NCI-H2171 (cell line): Measurements from ENCODE around the gene C2orf42.
"Not testable (repeated sequence)": the region's sequence is repeated elsewhere in the genome, so short reads cannot be mapped to it uniquely, and the experiment has no call there.

Source experiments
- DNase-seq: peaks from one replicate; lab custom pipeline; 2025; lab: John Stamatoyannopoulos, UW

The C2orf42 gene

DNA sequence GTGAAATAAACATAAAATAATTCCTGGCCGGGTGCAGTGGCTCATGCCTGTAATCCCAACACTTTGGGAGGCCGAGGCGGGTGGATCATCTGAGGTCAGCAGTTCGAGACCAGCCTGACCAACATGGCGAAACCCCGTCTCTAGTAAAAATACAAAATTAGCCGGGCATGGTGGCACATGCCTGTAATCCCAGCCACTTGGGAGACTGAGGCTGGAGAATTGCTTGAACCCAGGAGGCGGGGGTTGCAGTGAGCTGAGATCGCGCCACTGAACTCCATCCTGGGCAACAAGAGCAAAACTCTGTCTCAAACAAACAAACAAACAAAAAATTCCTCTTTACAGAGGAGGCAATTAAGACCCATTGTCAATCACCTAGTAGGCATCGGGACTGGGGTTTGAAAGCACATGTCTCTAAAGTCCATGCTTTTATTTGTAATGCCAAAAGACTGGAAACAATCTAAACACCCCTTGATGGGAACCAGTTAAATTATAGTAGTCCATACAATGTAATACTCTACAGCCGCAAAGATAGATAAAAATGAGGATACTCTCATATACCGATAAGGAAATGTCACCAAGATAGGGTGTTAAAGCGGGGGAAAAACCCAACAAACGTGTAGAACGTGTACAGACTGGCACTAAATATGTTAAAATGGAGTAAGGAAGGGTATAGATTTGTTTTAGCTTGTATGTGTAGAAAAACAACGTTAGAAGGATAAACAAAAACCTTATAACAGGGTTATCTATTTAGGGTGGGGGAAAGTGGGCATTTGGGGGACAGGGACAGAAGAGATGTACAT lies 59.3 kb downstream of the C2orf42 start:
- DNase-seq: not testable (repeated sequence)

DNA sequence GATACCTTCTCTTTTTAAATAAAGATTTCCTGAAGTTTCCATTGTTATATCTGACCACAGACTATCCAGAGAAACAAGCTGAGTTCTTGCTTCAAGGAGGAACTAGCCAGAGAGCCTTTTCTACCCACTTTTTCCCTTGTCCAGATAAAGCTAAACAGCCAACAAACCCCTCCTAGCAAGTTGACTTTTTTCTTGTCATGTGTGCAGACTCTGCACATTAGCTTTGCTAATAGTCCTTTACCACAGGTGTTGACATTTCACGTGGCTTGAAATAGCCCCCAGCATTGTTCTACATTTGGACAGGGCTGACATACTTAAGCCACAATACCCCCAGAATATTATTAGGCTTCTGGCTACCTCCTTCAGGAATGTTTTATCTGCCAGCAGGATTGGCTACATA lies 62.8 kb downstream of the C2orf42 start:
- DNase-seq: no peak

DNA sequence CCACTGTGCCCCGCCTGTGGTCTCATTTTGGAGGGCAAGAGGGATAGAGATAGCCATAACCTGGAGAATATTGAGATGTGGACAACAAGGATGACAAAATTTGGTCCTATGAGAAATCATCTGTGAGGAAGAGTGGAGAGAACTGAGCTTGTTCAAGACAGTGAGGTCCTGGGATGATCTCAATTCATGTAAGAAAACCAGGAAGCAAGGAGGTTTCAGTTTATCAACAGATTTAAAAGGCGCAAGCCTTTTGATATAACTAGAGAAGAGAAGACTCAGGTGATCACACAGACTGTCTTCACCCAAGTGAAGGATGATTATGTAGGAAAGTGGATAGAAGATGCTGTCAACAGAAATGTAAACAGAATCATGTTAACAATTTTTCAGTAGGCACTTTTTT lies 64.4 kb downstream of the C2orf42 start:
- no peak for DNase-seq

DNA sequence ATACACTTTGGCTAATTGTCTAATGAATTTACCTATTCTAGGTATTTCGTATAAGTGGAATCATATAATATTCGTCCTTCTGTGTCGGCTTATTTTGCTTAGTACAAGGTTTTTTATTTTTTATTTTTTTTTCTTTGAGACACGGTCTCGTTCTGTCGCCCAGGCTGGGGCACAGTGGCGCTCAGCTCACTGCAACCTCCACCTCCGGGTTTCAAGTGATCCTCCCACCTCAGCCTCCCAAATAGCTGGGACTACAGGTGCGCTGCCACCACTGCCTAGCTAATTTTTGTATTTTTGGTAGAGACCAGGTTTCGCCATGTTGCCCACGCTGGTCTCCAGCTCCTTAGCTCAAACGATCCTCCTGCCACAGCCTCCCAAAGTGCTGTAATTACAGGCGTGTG lies 65.3 kb downstream of the C2orf42 start:
- DNase-seq: no peak

DNA sequence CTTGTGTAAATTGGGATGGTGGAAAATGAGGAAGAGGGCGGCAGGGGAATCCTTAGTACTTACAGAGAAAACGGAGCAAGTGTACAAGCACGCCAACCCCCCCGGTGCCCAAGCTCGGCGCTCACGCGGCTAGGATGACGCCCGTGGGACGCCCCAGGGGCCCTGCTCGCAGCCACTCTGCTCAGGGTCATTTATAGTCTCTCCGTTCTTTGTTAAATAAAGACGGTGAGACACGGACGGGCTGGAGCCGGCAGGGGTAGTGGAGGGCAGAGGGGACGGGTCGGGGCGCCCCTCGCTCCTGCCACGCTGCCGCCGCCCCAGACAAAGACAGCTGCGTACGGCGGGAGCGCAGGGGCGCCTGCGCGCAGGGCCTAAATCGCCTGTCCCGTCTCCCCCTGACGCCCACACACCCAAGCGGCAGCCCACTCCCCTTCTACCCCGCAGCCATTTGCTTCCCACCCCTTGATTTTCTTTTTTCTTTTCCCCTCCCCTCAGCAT lies 65.8 kb downstream of the C2orf42 start:
- peak; percentile 76 for DNase-seq

DNA sequence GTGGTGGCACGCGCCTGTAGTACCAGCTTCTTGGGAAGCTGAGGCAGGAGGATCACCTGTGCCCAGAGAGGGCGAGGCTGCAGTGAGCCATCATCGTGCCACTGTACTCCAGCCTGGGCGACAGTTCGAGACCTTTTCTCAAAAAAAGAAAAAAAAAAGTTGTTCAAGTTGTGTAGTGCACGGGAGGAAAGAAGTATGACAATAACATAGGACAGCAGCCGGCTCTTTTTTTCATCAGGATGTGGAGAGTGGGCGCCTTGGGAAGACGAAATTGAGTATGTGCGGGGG lies 67.0 kb downstream of the C2orf42 start:
- DNase-seq: no peak

DNA sequence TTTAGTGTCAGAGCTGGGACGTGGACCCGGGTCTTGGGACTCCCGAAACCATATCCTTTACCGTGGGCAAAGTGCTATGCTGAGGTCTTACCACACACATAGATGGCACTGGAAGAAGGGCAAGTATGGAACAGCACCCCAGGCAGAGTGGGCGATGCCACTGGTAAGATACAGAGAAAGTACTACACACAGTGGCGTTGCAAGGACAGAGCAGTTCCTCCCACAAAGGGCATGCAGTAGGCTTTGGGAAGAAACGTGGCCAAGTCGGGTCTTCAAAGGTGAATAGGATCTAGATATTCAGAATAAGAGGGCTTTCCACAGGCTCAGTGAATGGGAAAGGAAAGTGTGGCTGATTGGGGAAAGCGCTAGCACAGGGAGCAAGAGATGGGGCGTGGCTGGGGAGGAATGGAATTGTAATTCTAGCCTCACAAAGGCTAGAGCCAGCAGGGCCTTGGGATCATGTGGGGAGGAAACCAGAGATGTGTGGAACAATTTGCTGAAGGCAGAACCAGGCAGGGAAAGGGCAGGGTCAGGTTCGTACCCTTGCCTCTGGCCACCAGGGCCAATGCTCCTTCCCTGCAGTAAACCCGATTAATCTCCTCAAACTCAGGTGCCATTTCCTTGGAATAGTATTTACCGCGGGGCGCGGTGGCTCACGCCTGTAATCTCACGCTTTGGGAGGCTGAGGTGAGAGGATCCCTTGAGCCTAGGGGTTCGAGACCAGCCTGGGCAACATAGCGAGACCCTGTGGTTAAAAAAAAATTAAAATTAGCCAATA lies 67.6 kb downstream of the C2orf42 start:
- no peak for DNase-seq

DNA sequence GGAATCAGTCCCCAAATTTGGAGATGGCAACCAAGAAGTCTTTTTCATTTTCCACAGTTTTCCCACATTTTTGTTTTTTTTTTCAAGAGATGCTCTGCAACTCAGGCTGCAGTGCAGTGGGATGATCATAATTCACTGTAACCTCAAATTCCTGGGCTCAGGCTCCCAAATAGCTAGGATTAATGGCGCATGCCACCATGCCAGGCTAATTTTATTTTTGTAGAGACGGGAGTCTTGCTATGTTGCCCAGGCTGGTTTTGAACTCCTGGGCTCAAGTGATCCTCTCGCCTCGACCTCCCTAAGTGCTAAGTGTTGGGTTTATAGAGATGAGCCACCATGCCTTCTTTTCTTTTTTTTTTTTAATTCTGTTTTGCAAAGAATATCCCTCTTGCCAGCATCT lies 68.3 kb downstream of the C2orf42 start:
- no peak for DNase-seq

DNA sequence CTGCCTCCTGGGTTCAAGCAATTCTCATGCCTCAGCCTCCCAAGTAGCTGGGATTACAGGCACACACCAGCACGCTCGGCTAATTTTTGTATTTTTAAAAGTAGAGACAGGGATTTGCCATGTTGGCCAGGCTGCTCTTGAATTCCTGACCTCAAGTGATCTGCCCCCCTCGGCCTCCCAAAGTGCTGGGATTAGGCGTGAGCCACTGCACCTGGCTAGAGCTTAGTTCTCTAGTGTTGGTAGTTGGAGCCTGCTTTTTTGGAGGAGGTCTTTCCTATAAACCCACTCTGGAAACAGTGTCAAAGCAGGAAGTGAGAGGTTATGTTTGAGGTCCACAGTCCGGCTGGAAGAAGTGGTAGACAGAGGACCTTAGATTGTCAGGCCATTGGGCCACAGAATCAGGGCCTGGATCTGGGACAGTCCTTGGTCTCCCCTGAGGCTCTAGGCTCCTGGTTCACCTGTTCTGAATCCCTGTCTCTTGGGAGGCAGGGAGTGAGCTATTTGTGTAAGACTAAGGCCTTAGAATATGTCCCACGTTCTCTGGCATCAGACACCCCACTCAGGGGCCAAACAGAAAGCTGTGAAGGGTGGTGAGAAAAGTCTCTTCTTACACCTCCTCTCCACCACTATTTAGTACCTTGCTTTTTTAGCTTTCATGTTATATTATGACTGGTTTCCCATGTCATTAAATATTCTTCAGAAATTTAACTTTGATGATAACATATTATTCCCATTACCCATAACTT lies 69.0 kb downstream of the C2orf42 start:
- DNase-seq: no peak

DNA sequence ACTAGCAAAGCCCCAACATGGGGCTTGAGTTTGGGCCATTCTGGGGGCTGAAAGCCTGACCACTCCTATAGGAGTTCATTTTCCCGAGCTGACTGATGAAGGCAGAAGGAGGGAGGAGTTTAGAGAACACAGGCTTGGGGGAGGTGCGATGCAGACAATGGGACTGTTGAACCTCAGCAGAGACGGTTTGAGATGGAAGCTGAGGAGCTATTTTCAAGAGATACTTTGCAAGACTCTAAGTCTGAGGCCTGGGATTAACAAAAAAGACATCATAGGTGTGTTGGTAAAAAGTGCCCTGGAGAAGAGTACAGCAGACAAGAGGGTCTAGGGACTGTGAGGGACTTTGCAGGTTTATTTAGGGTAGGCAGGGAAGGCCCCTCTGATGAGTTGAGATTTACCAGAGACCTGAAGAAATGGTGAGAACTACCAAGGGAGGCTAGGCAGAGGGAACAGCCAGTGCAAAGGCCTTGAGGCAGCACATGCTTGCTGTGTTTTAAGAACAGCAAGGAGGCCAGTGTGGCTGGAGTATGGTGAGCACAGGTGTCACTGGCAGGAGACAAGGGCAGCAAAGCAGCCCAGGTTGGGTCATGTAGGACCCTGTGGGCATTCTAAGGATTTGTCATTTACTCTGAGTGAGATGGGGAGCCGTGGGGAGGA lies 71.9 kb downstream of the C2orf42 start:
- no peak for DNase-seq

DNA sequence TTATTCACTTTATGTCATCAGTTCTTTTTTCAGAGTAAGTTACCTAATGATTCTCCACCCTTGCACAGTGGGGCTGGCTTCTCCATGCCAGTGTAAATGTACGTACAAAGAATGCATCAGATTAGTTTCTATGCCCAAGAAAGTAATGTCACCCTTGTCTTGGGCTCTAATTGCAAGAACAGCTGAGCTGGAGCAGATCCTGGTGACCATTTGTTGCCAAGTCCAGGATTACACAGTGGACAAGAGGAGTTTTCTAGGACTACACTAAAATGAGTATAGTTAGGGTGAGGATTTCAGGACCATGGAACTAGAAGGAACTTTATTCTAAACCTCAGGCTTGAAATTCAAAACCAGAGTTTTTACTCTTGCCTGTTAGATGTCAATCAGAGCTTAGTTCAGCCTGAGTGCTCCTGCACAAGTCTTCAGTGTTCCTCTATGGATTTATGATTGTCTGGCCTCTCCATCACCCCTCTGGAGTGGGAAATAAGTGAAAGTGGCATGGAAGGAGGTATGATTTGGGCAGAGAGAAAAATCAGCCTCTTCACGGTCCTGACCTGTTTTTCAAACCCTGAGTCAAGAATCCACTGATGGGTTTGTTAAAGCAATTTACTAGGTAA lies 73.8 kb downstream of the C2orf42 start:
- no peak for DNase-seq

DNA sequence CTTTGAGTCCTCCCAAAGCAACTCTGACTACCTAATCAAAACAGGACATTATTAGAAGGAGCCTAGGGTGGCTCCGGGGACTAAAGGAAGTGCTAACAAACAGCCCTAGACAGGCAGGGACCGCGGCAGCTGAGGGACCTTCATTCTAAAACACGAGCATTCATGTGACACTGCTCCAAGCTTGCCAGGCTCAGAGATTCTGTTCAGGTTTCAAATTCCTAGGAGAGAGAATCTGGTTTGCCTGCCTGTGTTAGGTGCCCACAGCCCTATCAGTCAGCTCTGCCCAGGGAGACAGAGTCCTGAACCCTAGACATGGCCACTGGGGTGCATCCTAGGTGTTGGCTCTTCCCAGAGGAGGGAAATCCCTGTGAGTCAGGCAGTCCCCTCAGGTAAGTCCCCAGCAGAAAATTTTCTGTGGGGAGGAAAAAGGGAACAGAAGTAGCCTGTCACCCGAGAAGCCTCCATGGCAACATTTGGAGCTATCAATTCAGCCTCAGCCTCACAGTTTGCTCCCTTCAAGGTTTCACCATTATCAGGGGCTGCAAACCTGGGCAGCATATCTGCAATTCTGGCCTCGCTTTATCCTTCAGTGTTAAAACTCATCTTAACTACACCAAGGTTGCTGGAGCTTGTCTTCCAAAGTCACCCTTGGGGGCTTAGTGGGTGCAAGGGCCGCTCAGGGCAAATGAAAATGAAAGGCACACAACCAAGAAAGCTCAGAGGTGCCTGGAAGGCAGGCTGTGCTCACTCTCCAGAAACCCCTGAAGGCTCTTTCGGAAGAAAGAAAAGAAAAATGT lies 75.0 kb downstream of the C2orf42 start:
- no peak for DNase-seq

DNA sequence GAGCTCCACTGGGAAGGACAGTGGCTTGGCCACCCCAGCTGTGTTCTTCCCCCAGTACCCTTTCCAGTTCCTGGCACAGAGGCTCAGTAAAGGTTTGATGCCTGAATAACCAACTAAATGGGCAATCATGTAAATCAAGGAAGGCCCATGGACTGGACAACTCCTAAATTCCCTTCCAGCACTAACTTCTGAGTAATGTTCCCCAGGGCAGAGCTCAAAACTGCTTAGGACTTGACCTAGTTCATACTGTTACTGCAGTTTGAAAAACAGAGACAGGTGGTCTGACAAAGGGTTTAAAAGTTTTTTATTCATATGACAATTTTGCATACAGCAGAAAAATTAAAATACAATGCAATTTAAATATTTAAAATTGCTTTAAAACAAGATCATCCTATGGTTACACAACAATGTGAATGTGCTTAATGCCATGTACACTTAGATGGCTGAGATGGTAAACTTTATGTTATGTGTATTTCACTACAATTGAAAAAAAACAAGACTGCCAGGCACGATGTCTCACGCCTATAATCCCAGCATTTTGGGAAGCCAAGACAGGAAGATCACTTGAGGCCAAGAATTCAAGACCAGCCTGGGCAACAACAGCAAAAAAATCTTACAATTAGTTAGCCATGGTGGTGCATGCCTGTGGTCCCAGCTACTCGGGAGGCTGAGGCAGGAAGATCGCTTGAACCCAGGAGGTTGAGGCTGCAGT lies 77.3 kb downstream of the C2orf42 start:
- DNase-seq: no peak

DNA sequence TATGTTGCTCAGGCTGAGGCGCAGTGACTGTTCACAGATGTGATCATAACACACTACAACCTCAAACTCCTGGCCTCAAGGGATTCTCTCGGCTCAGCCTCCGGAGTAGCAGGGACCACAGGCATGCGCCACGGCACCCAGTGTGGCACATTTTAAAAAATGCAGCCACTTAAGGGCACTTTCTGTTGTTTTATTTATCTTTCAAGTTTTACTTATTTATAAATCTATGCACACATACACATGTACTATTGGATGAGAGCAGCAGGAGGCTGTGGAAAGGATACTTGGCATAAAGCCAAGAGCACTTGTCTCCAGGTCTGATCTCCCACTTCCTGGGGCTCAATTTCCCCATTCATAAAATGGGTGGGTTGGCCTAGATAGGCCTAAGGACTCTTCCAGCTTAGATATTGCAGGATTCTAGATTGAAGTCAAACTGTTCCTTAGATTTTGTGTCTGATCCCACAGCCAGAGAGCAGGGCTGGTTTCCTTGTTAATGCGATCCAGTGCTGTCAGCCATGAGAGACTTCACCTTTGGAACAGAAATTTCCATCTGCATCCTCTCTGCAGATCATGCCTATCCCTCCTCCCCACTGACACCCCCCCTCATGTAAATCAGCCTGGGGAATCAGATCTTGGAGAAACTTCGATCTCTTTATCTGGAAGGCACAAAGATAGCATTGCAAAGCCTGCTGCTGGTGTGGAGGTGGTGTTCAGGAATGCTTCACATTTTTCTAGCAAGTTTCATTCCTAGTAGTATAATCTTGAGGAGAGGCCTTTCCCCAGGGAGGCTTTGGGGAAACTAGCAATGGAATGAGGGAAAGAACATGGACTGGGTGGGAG lies 78.8 kb downstream of the C2orf42 start:
- peak; percentile 25 for DNase-seq

DNA sequence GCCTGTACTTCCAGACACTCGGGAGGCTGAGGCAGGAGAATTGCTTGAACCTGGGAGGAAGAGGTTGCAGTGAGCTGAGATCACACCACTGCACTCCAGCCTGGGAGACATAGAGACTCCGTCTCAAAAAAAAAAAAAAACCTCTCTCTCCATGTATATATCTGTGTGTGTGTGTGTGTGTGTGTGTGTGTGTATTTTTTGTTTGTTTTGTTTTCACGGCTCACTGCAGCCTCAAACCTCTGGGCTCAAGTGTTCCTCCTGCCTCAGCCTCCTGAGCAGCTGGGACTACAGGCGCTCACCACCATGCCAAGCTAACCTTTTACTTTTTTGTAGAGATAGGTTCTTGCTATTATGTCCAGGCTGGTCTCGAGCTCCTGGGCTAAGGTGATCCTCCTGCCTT lies 80.4 kb downstream of the C2orf42 start:
- not testable (repeated sequence) for DNase-seq

DNA sequence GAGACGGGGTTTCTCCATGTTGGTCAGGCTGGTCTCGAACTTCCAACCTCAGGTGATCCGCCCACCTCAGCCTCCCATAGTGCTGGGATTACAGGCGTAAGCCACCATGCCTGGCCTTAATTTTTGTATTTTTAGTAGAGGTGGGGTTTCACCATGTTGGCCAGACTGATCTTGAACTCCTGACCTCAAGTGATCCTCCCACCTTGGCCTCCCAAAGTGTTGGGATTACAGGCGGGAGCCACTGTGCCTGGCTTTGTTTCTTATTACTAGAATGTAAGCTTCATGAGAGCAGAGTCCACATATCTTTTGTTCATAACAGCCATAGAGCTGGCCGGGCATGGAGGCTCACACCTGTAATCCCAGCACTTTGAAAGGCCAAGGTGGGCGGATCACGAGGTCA lies 84.7 kb downstream of the C2orf42 start:
- not testable (repeated sequence) for DNase-seq

DNA sequence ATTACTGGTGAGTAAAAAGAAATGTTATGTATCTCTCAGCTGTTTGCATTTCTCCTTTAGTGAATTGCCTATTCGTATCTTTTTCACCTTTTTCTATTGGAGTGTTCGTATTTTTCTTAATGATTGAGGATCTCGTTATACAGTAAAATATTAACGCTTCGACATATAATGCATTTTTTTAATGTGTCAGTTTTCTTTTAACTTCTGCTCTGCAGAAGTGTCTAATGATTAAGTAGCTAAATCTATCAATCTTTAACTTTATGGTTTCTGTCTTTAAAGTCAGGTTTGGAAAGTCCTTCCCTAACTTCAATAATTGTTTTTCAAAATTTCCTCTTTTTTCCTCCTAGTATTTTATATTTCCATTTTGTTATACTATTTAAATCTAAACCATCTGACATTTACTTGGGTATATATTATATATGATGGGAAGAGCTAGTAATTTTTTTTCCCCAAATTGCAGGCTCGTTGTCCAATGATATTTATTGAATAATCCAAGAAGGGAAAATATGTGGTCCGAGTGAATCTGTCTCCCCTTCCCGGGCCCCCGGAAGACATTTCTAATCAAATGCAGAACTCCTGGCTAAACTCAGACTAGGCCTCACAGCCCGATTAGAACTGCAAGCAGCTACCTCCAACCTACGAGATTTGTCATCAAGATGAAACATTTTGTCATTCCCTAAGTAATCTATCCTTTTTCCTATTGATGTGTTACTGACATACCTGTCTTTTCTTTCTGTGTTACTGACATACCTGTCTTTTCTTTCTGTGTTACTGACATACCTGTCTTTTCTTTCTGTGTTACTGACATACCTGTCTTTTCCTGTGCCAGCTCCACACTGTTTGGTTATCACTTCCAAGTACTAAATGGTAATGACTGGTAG lies 86.3 kb downstream of the C2orf42 start:
- no peak for DNase-seq

DNA sequence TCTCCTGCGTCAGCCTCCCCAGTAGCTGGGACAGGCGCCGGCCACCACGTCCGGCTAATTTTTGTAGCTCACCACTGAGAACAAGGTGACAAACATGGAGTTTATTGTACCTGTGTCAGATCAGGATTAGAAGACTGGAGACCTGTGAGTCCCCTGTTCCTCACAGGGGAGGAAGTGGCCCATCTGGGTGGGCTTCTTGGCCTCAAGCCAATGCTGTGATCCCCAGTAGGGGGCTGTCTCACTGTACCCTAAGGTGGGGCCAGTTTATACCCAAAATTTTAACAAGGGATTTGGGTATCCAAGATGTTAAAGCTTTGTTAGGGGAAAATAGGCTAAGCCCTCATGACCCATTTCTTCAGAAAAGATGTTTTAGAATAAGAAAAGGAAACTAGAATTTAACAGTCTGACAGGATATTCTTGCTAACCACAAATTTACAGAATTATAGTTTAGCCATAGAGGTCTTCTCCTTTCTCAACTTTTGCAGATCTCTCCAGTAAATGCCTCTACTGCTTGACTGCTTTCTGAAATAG lies 87.2 kb downstream of the C2orf42 start:
- DNase-seq: no peak
